K562 (cell line): ENCODE measurements around the gene FIS1. TPM values are rescaled to one million over a fixed set of nuclear protein-coding genes. Genes with fewer than 3 reads are reported as not detected.

Source experiments
- ATAC-seq: fragments of 200-7000 bp; cut with Tn5 transposase; 3 replicates; pipeline ENCODE4 v1.9.1; 2020; ENCODE audit warnings: moderate library complexity
- BruUV-seq: library from RNA; stranded (reverse); fragments of 400-500 nt; replicated peaks from 2 replicates; lab custom pipeline; 2021; lab: Mats Ljungman, UMichigan
- CTCF ChIA-PET: fragments of 300-600 bp; formaldehyde crosslinking; extraction: SDS; loops from one replicate; lab custom pipeline; 2021; ENCODE audit warnings: low intra/inter-chr PET ratio; lab: Yijun Ruan, JAX
- POLR2A ChIA-PET: fragments of 300-600, 350-650 bp; sonication (Branson Sonifier 250); formaldehyde crosslinking; extraction: SDS; loops from one replicate; lab custom pipeline; 2021; ENCODE audit warnings: antibody characterized with exemption, inconsistent platforms; lab: Yijun Ruan, JAX
- DNase-seq, 4 experiments: peaks; one replicate each; pipeline versions ENCODE4 v3.0.0 to v3.0.0-alpha.2; 2011 to 2018; ENCODE audit warnings: low spot score in 3 of 4, mixed read lengths in 3 of 4; ENCODE audit errors: extremely low read depth in 1 of 4
- FAIRE-seq: peaks from 2 replicates; lab custom pipeline; 2011; peaks lifted over from hg19 to GRCh38; lab: Jason Lieb, UNC
- H2AFZ ChIP-seq: 2 replicates; pipeline ENCODE4 v1.6.0; 2011; ENCODE audit warnings: low read depth, low read length, control low read depth, inconsistent platforms
- H3K27ac ChIP-seq: fragments of 200-600 bp; 3 replicates; pipeline ENCODE4 v1.8.0; 2011; ENCODE audit warnings: low read depth, mild to moderate bottlenecking, control low read depth, inconsistent platforms, low read length, moderate library complexity, mixed read lengths; ENCODE audit errors: extremely low read depth
- H3K27me3 ChIP-seq, 2 experiments: fragments of 300-600 bp in 1 of 2; 2 replicates in 1 of 2; 3 replicates in 1 of 2; pipeline versions ENCODE4 v1.6.0 to v1.8.0; 2011; ENCODE audit warnings: inconsistent platforms in 2 of 2, low read length in 2 of 2, mild to moderate bottlenecking in 1 of 2, mixed read lengths in 1 of 2, moderate library complexity in 1 of 2; ENCODE audit not compliant: control insufficient read depth in 2 of 2, insufficient read depth in 2 of 2
- H3K36me3 ChIP-seq: fragments of 300-600 bp; 3 replicates; pipeline ENCODE4 v1.8.0; 2011; ENCODE audit warnings: mild to moderate bottlenecking, low read length, inconsistent platforms; ENCODE audit not compliant: control insufficient read depth, insufficient read depth
- H3K4me1 ChIP-seq, 2 experiments: fragments of 200-600 bp in 1 of 2; replicated peaks in 1 of 2; 2 replicates in 1 of 2; 3 replicates in 1 of 2; pipeline versions ENCODE4 v1.5.1 to v1.8.0; 2011; ENCODE audit warnings: inconsistent platforms in 2 of 2, low read length in 2 of 2, mild to moderate bottlenecking in 1 of 2, mixed read lengths in 1 of 2, moderate library complexity in 1 of 2; ENCODE audit not compliant: control insufficient read depth in 2 of 2, insufficient read depth in 2 of 2
- H3K4me2 ChIP-seq: 2 replicates; pipeline ENCODE4 v1.6.1; 2011; ENCODE audit warnings: low read length, control low read depth, inconsistent platforms, mixed read lengths; ENCODE audit not compliant: insufficient read depth
- H3K4me3 ChIP-seq: fragments of 200-600 bp; sonication (generic), shearing (Covaris generic); 2 replicates; pipeline ENCODE4 v1.5.1; 2016; ENCODE audit warnings: control low read depth, inconsistent platforms
- H3K79me2 ChIP-seq: fragments of 200-600 bp; 3 replicates; pipeline ENCODE4 v1.8.0; 2011; ENCODE audit warnings: low read length, inconsistent platforms; ENCODE audit not compliant: control insufficient read depth, insufficient read depth
- H3K9ac ChIP-seq, 2 experiments: 2 replicates each; pipeline versions ENCODE4 v1.6.0 to v1.6.1; 2011; ENCODE audit warnings: low read depth in 2 of 2, low read length in 2 of 2, control low read depth in 1 of 2, inconsistent platforms in 1 of 2, mild to moderate bottlenecking in 1 of 2, mixed read lengths in 1 of 2; ENCODE audit not compliant: insufficient read depth in 1 of 2
- H3K9me1 ChIP-seq: one replicate; pipeline ENCODE4 v1.6.0; 2011; ENCODE audit warnings: inconsistent platforms, mild to moderate bottlenecking, low read length, moderate library complexity; ENCODE audit not compliant: control insufficient read depth, insufficient read depth
- H3K9me3 ChIP-seq: replicated peaks from 2 replicates; pipeline ENCODE4 v1.5.1; 2011; ENCODE audit warnings: low read depth, low read length, inconsistent platforms; ENCODE audit not compliant: control insufficient read depth, insufficient read depth
- H4K20me1 ChIP-seq: replicated peaks from 2 replicates; pipeline ENCODE4 v1.6.1; 2011; ENCODE audit warnings: low read length, inconsistent platforms, mixed read lengths; ENCODE audit not compliant: control insufficient read depth, insufficient read depth
- CBFA2T3 ChIP-seq: fragments of 450-650 bp; IDR thresholded peaks from 2 replicates; pipeline ENCODE4 v1.6.1; 2017
- CXXC5 ChIP-seq: fragments of 250-450 bp; sonication (Bioruptor Pico); IDR thresholded peaks from 2 replicates; pipeline ENCODE4 v1.8.0; 2022; ENCODE audit warnings: inconsistent platforms, mild to moderate bottlenecking, moderate library complexity
- ETS1 ChIP-seq: conservative IDR thresholded peaks from 2 replicates; pipeline ENCODE4 v1.6.1; 2011; ENCODE audit warnings: low read depth, mild to moderate bottlenecking, low read length; ENCODE audit not compliant: control insufficient read depth
- MTA3 ChIP-seq: fragments of 450-650 bp; formaldehyde crosslinking; IDR thresholded peaks from 2 replicates; pipeline ENCODE4 v1.6.1; 2017; ENCODE audit warnings: mild to moderate bottlenecking, borderline replicate concordance
- PHF8 ChIP-seq: fragments of 200-600 bp; sonication (generic); IDR thresholded peaks from 2 replicates; pipeline ENCODE4 v1.6.1; 2012; ENCODE audit warnings: mixed run types, mild to moderate bottlenecking, inconsistent platforms, low read length, moderate library complexity, borderline replicate concordance
- SAP30 ChIP-seq: fragments of 200-600 bp; sonication (generic); IDR thresholded peaks from 2 replicates; pipeline ENCODE4 v1.6.1; 2012; ENCODE audit warnings: borderline replicate concordance, low read depth, mild to moderate bottlenecking, moderate library complexity, low read length, control low read depth, inconsistent platforms; ENCODE audit not compliant: insufficient read depth, poor library complexity, severe bottlenecking
- USF2 ChIP-seq: sonication (generic); formaldehyde crosslinking; IDR thresholded peaks from 2 replicates; pipeline ENCODE4 v1.5.0; 2020; ENCODE audit warnings: missing genetic modification reagents
- ZNF274 ChIP-seq: IDR thresholded peaks from 2 replicates; pipeline ENCODE4 v1.6.1; 2011; ENCODE audit warnings: low read depth, mild to moderate bottlenecking, low read length, moderate library complexity, borderline replicate concordance
- ZNF316 ChIP-seq: fragments of 450-650 bp; IDR thresholded peaks from 2 replicates; pipeline ENCODE4 v1.6.1; 2016
- ZSCAN29 ChIP-seq: fragments of 450-650 bp; IDR thresholded peaks from 2 replicates; pipeline ENCODE4 v1.6.1; 2017
- WGBS: fragments of 100-300 bp; shearing (Covaris generic); methylation state at CpG from one replicate; pipeline ENCODE4 v1.1.6; 2016; ENCODE audit warnings: low coverage, mixed read lengths; ENCODE audit not compliant: insufficient coverage; ENCODE audit errors: missing lambda C conversion rate; 5-methylcytosine and 5-hydroxymethylcytosine counted together
- in situ Hi-C: fragments of 300-500 bp; cut with MboI; formaldehyde crosslinking; loops from 4 replicates; pipeline ENCODE4 v1.15.0; 2018; ENCODE audit warnings: inconsistent platforms, mixed read lengths
- intact Hi-C: fragments of 100-400 bp; cut with micrococcal nuclease; formaldehyde crosslinking; loops from 2 replicates; pipeline ENCODE4 v1.14.2; 2022
- polyA plus RNA-seq, 8 experiments: library from polyadenylated mRNA; depleted of rRNA in 4 of 8; stranded (reverse) in 5 of 8; unstranded in 3 of 8; fragments of >200 nt; fragmentation: Nextera tagmentation in 2 of 8; fragmentation: Illumina TruSeq in 1 of 8; extraction: Ambion mirVana in 2 of 8; extraction: Trizol in 1 of 8; gene quantifications; 2 replicates each; pipeline versions ENCODE4 v1.2.1 to v1.2.3, GENCODE V29; 2011 to 2014; ENCODE audit warnings: inconsistent platforms in 1 of 8, missing spikeins in 1 of 8
- total RNA-seq, 7 experiments: library from RNA; depleted of rRNA in 6 of 7; stranded (reverse); fragments of >200 nt in 6 of 7; fragmentation: Illumina TruSeq in 2 of 7; extraction: Trizol in 2 of 7; gene quantifications; 2 replicates each; pipeline versions ENCODE4 v1.2.1 to v1.2.3, GENCODE V29; 2011 to 2021; ENCODE audit warnings: low replicate concordance in 1 of 7

FIS1 gene
- total and polyA plus RNA-seq, 9 of the 15 experiments (the other 6 are each of a cell fraction or from before 2014, with no cell fraction given): 86.0 to 257 (median 144) TPM

- no peak for TF ChIP-seq ZSCAN29
- no peak for TF ChIP-seq CBFA2T3
- TF ChIP-seq CXXC5 (CRISPR knock-in tag): no peak
- TF ChIP-seq PHF8: peak; percentile 59; the same call in 1 of the 2 replicates
- TF ChIP-seq ZNF274: no peak
- TF ChIP-seq MTA3: peak; percentile 15; the same call in 1 of the 2 replicates
- TF ChIP-seq SAP30: peak; percentile 20
- TF ChIP-seq, all 486 proteins: peak for 26
Measured at GRCh38 chr7:101216860-101217387, 28.0 kb downstream of the FIS1 start (continued).

GRCh38 chr7:101216001-101216859 is 28.7 kb downstream of the FIS1 start:
- H3K9me3 ChIP-seq: no peaks in the 10 kb centered on the region
- intact Hi-C loops (no loop called here), in situ Hi-C loops (no loop called here)
- H3K27me3 ChIP-seq: no peaks in the 10 kb centered on the region
- TSS peak; percentile 65 for BruUV-seq
- H3K4me2 ChIP-seq: peak overlapping the region; percentile 96
- H3K36me3 ChIP-seq: peaks cover 44% of the 10 kb centered on the region; the same call in 2 of the 3 replicates
- peaks cover 40% of the 10 kb centered on the region for H3K79me2 ChIP-seq
- 69% methylated on average over 29 of the region's 31 CpGs for WGBS
- no peaks in the 10 kb centered on the region for H3K9me1 ChIP-seq
- FAIRE-seq (peak; percentile 23), ATAC-seq (peak; percentile 7), DNase-seq (peak in 1 of 4 experiments; percentile 45)
- peak overlapping the region; percentile 88 to 92 for H3K9ac ChIP-seq
- peaks cover 22 to 42% of the 10 kb centered on the region in 2 experiments for H3K4me1 ChIP-seq
- CTCF ChIA-PET: interaction anchor here (0.9 kb wide), 1 partner anchor 27 kb away, joined by 3 read pairs; no protein-coding TSS in a partner anchor
- H4K20me1 ChIP-seq: no peaks in the 10 kb centered on the region
- peak overlapping the region; percentile 97 for H2AFZ ChIP-seq
- H3K4me3 ChIP-seq: peak overlapping the region; percentile 67
- H3K27ac ChIP-seq: peak overlapping the region; percentile 95
- POLR2A ChIA-PET: interaction anchor here (0.8 to 2.4 kb wide), 6 partner anchors 12 to 24 kb away, joined by 3 to 8 read pairs (median 4); no protein-coding TSS in a partner anchor
- TF ChIP-seq ZNF316: peak; percentile 58
- 0 out of 2 replicates have a peak, but pooled peaks have one; percentile 50 for TF ChIP-seq ETS1
- peak; percentile 20; the same call in 1 of the 2 replicates for TF ChIP-seq USF2 (CRISPR knock-in tag)
